ENCODE data around the gene PTF1A.

PTF1A gene

DNA sequence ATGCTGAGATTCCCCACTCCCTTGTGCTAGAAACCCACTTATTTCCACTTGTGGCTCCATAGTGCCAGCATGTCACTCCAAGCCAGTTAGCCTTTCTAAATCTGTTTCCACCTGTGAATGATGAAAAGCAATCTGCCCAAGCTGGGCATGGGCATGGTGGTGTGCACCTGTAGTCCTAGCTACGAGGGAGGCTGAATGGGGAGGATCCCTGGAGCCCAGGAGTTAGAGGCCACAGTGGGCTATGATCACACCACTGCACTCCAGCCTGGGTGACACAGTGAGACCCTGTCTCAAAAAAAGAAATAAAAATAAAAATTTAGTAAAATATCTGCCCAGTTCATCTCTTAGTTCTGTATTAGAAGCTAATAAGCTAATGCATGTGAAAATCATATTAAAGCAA, 5.0 kb upstream of the PTF1A start:
- DNase-seq, result no peak

DNA sequence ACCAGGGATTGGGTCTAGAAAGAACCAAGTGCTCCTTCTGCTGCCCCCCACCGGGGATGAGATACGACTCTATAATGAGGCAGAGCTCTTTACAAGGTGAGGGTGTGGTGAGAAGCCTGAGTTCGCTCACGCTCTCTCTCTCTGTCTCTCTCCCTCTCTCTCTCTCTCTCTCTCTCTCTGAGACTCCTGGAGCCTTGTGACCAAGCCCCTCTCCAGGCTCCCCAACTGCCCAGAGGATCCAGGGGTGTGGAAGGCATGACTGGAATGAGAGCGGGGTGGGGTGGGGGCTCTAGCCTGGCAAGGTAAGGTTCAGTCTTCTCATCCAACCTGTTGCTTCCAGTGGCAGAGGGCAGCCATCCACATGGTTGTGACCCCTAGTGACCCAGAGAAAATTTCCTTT, 3.1 kb upstream of the PTF1A start:
- no peak for DNase-seq

DNA sequence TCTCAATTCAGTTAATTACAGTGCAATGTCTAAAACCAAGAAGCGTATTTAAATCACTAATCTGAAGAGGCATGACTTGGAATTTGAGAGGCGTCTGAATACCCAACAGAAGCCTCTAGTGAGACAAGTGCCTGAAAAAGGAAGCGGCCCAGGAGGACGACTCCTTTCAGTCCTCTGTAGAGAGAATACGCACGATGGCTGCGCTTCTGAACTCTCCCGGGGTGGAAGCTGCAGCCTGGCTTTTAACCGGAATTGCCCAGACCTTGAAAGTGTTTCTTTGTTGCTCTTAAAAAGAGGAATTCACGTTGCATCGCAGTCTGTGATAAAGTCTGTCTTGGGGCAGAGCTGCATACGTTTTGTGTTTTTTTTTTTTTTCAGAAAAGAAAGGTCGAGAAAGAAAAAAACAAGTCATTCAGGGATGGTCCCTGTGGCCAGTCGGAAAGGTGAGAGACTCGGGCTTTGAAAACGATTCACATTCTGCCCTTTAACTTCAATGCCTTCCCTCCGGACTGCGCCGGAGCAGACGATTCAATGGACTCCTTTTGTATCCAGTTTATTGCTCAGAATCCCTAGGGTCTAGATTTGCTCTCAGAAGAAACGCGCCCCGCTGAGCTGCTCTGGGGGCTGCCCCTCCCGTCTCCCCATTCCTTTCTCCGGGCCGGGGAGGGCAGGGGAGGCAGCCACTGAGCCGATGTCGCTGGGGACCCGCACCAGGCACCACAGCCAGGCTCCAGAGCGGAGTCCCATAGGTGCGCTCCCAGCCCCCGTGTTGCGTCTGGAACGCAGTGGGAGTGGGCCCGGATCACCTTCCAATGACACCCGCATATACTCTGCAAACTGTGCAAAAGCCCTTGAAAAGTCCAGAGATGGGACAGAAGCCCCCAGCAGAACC, 994 bp upstream of the PTF1A start:
- no peak for DNase-seq

DNA sequence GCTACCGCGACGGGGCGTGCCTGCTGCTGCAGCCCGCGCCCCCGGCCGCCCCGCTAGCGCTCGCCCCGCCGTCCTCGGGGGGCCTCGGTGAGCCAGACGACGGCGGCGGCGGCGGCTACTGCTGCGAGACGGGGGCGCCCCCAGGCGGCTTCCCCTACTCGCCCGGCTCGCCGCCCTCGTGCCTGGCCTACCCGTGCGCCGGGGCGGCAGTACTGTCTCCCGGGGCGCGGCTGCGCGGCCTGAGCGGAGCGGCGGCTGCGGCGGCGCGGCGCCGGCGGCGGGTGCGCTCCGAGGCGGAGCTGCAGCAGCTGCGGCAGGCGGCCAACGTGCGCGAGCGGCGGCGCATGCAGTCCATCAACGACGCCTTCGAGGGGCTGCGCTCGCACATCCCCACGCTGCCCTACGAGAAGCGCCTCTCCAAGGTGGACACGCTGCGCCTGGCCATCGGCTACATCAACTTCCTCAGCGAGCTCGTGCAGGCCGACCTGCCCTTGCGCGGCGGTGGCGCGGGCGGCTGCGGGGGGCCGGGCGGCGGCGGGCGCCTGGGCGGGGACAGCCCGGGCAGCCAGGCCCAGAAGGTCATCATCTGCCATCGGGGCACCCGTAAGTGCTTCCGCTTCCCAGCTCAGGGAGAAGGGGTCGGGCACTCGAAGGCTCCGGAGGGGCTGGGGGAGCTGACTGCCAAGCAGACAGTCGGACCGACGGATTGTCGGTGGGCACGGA, 761 bp downstream of the PTF1A start:
- DNase-seq, result no peak

DNA sequence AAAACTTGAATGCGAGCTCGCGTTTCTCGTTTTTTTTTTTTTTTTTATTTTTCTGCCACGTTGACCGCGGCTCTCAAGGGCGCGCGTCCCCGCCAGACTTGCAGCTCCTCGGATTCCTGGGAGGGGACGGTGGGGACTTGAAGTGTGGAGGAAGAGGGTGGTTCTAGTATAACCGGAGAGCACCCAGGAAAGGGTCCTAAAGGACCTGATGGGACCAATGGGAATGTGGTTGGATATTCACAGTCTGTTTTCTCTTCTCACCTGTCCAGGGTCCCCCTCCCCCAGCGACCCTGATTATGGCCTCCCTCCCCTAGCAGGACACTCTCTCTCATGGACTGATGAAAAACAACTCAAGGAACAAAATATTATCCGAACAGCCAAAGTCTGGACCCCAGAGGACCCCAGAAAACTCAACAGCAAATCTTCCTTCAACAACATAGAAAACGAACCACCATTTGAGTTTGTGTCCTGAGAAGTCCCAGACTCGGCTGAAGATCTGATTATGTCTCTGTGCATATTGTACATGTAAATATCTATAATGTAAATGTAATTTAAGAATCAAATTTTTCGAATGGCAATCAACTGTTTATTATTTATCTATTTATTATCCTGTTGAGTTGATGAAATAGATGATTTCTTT, 1.4 kb downstream of the PTF1A start:
- DNase-seq, result no peak

DNA sequence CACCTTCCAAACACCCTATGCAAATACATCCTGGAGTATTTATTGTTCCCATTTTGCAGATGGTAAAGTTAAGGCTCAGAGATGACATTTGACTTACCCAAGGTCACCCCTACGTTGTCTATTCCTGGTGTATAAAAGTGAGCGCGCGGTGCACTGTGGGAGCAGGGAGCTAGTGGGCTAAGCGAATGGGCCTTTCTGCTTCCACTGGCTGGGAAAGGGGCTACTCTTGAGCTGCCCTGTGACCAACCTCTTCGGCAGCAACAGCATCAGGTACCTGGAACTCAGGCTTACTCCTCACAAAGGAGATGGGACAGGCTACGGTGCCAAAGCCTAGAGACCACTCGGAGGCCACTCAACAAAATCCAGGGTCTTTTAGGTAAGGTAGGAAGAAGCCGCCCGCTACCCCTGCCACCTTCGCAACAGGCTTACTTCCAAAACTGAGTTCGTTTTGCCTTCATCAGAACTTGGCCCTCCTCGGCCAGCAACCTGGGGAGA, 2.4 kb downstream of the PTF1A start:
- no peak for DNase-seq

DNA sequence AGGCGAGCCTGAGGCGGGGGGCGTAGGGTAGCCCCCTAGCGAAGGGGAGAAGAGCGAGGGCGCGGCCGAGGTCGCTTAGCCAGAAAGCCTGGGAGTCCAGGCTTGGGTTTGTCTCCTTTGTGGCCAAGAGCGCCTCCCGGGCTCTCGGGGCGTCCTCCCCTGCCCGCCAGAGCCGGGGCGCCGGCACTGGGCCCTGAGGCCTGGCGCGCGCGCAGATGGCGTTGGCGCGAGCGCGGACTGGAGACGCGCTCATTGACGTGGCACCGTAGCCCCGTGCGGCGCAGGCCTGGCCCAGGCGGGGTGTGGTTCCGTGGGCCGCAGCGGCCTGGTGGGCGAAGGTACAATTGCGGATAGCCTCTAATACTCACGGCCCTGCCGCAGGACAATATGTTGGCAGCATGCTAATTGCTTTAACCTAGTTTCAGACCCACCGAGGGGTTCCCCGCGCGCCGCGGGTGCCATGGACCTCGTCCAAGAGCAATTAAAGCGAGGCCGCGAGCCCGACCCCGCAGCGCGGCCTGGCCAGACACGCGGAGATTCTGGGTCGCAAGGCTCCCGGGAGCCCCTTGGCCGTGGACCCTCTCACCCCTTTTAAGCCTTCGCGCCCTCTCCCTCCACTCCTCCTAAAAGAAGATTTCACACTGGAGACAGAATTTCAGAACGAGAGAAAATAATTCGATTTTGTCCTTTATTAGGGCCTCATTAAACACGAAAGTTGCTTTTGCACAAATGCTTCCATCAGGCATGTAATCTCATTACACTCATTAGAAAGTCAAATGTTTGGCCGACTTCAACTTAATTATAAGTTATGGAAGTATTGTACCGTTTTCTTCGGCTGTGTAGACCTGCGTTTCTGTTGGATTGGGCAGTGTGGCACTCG, 3.1 kb downstream of the PTF1A start:
- no peak for DNase-seq

DNA sequence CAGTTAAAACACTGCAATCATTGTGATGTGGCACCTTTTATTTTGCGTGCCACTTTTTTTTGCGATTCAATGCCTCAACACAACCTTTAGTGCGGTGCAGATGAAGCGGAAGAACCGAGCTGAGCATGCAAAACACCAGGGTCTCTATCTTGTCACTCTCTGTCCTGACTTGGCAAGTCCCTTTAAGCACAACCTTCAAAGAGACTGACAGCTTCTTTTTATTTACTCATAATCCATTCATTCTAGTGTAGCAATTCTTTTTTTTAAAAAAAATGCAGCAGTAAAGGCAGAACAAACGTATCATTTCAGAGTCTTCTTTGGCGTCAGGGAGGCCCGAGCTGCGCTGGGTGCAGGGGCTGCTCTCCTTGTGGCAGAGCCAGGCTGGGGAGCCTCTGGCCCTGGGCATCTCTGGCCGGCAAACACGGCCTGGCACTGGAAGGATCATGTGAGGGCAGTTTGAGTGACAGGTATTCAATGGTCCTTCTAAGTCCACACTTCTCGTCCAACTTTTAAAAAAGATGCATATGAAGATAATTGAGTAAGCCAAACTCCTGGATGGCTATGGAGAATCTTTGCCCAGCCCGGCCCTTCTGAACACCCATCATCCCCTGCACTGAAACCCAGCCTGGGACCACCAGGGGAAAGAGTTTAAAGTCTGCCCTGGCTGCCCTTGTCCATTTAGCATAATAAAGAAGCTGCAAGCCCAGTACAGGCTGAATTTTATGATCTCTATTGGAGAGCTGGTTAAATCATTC, 3.9 kb downstream of the PTF1A start:
- DNase-seq, result no peak

DNA sequence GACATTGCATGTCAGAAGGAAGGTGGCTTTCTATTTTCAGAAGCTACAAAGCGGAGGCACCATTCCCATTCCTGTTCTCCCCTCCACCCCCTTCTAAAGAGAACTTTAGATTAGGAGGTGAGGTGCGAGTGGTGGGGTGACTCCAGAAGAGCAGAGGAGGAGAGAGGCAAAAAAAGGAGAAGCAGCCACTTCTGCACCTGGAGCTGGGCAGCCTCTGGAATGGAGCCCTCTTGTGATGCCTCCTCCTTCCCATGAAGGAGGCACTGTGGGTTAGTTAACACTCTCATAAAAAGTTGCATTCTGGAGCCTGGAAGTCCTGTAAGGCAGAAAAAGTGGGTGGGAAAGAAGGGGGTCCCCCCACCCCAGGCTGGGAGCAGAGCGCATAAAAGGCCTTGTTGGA, 4.8 kb downstream of the PTF1A start:
- DNase-seq, result no peak

DNA sequence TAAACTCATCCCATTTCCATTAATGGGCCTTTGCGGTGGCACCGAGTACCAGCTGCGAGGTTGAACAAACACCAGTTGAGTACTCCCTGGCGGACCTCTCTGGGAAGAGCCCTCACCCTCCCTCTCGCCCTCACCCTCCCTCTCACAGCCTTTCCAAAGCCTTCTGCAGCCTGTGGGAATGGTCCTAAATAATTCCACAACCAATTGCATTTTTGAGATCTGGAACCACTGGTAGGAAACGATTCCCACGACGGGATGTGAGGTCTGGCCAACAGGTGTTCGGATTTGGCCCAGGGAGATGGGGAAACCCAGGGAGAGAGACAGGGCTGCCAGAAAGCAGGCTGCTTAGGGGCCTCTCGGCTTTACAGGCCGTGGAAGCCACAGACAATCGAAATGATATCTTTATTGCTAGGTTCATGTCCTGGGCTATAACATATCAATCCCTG, 5.3 kb downstream of the PTF1A start:
- no peak for DNase-seq

DNA sequence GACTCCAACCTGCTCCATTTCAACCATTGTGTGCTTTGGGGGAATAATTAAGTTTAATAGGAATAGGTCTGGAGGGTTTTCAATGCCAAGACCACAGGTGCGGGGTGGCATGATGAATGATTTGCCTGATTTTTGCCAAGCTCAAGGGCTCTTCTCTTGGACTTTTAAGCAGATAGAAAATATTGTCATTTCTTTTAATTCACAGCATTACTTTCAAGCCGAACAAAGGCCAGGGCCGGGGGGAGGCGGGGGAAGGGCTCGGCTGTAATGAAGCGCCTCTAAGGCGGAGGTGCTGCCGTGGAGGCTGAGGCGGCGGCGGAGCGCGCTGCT, 6.5 kb downstream of the PTF1A start:
- DNase-seq, result no peak

DNA sequence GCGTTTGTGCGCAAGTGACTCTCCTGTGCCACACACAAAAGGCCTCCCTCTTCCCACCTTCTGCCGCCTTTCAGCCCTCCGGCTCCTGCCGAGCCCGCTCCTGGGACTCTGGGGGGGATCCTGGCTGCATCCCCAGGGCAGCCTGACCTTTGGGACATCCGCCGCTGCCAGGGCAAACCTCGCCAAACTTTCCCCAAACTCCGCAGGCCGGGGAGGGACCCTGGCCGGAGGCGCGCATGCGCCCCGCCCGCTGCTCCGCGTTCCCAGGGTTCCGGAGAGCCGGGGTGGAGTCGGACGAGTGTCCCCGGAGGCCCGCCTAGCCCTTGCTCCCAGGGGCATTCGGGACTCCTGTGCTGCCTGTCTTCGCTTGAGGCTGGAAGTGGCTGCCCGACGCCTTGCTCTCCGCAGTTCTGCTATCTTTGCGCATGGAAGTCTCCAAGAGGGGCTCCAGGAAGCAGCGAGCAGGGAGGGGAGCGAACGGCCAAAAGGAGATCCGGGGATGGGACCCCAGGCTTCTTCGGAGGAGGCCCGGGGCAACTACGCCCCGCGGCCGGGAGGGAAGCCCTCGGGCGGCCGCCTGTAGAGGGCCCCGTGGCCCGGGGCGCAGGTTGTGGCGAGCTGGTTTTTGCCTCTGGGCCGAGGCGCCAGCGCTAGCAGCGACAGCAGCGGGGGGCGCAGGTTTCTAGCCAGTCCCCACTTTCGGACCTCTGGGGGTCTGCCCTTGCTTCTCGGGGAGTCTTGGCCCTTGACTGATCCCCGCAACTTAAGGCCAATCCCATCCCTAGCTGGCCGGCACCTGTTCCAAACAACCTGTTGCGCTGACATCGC, 7.0 kb downstream of the PTF1A start:
- DNase-seq, result no peak

DNA sequence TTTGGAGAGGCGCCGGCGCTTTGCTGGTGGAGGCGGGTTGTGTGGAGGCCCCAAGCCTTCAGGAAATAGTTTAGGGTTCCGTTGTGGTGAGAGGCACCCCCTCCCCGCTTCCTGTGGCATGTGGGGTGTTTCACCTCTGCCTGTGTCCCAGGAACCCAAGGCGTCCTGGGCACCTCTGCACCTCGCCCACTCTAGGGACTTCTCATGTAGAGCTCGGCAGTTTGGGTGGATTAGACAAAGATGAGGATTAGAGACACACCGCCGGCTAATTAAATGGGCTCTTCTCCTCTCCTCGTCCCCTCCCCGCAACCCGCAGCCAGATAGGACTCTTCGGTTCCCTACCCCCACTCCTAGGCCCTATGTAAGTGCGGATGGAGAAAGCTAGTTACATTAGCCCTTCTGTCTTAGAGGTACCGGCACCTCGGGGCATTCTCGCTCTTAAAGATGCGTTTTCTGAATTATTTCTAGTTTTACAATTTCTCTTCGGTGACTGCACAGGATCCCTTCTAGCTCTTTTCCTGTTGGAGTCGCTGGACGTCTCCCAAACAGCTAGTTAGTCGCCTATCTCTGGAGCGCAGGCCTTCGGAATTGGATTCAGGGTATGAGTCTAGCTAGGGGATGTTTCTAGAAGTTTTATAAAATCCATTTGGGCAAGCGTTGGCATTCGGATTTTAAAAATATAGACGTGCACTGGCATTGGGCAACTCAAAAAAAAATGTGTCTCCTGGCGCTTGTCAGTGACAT, 7.8 kb downstream of the PTF1A start:
- DNase-seq, result no peak

DNA sequence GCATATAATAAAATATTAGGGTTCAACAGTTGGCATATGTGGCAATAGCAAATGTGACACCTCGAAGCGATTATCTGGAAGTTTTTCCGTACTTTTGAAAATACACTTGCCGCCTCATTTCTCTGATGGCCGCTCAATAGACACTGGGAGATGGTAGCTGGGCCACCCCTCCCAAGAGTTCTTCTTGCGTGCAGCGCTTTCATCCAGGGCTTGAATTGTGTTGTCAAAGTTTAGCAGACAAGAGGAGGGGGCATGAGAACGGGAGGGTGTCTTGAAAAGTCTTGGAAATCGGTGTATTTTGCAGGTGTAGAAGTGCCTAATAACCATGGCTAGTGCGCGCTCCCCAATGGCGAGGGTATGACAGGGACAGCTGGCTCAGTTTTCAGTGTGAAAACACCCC, 8.5 kb downstream of the PTF1A start:
- DNase-seq, result no peak

DNA sequence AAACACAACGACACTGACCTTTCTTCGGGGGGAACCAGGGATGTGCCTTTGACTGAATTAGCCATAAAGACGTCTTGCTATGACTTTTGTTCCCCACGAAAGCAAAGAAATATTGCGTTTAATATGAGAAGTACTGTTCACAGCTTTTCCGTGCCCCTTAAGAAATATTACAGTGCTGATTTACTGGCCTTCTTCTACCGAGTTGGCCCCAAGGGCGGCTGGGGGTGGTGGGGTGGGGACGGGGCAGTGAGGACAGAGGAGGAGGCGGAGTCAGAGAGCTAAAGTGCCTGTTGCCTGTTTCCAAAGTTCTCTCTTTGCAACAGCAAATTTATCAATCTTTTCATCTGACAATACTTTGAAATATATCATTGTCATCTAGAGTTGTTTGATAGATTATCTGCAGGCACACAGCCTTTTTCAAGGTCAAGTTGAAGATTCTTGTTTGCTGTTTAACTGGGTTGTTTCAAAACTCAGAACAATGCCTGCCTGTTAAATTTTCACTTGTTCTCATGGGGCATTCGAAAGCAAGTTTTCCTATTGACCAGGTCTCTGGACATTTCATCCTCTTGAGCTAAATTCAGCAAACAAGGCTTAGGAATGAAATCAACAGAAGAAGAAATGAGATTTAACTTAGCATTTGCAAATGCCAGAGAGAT, 9.0 kb downstream of the PTF1A start:
- DNase-seq, result no peak

DNA sequence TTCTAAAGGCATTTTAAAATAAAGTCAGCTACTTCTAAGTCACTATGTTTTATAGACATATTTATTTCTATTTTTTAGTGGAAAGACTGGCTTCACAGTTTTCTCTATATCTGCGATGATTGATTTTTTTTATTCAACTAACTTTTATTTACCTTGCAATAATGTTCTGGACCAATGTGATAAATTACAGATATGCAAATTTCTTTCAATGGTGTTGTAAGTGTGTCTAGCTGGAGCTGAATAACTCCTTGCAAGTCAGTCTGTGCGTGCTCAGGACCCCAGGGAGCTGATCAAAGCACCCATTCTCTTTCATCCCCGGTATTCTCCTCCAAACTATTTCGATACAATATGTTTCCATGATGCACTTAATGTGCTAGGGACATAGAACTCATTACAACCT, 9.7 kb downstream of the PTF1A start:
- no peak for DNase-seq

DNA sequence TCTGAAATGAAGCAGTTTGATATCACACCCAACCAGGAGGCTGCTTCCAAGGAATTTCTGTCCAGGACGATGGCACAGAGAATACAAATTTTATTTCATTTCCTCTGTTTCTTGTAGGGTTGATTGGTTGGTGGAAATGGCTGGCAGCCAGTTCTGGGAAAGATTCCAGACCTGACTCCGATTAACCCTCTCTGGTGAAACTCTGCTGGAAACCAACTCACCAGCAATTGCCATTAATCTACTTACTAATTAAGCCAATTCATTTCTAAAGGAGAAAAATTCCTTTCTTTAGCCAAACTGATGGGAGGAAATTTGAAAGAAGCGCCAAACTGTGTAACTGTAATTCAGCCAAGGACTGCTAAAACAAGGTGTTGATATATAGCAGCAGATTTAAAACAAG, 10.7 kb downstream of the PTF1A start:
- DNase-seq, result no peak

DNA sequence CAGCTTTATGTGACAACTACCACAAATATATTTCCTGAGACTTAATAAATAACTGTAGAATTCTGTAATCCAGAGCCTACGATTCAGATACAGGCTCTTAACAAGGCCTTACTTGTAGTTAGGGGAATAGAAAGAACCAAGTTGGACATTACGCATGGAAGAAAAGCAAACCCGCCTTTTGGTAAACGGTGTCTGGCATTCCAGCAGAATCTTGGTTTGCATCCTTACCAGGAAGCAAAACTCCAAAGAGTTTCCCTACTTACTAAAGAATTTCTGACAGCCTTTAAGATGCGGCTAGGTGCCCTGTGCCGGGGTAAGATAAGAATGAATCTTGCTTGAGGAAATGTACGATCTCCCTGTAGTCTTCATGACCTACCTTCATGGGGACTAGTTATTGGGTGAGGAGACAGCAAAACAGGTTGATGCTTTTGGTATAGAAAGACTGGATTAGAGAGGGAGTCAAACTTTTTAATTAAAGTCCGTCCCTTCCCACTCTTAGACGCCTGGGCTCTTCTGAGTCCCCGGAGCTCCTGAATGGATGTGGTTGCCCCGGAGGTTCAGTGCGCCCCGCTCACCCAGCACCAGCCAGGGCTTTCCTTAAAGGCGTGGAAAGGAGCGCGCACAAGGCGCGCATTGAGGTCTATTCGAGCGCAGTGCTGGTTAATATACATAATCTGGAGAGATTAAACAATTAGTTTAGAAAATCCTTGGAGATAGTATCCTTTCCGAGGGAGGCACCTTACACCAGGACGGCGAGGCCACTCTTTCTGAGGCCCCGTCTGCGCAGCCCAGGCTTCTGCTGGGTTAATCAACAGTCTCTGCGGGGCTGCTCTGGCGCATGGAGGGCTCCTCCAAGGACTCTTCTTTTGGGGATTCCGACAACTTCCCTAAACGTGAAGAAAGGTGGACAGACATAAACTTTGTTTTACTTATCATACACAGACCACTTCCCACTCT, 11.5 kb downstream of the PTF1A start:
- no peak for DNase-seq

DNA sequence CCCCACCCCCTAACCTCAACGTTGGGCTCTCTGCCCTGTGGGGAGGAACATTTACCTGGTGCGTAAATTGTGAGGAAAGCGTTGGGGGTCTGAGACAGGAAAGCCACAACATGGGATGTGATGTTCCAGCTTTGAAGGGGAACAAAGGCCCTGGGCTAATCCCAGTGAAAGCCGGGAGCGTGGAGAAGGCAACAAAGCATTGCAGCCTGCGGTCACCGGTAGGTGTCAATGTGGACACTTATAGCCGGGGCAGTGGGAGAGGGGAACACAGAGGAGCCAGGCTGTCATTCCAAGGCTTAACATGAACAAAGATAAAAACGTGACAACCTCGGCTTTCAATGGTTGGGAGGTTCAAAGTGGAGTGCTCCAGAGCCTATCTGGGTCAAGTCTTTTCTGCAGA, 12.7 kb downstream of the PTF1A start:
- DNase-seq, result no peak
